ENCODE measurements around the gene ARHGAP26.

GRCh38 chr5:142978252-142978651 lies 208.1 kb downstream of the ARHGAP26 start:
- TF ChIP-seq CTCF (IDR thresholded peaks at IDR 0.05; ENCODE audit: poor library complexity, severe bottlenecking) (no peak), EZH2 (IDR thresholded peaks at IDR 0.05; ENCODE audit: borderline replicate concordance, insufficient read depth, low read length, poor library complexity, severe bottlenecking) (no peak), RAD21 (conservative IDR thresholded peaks at IDR 0.05) (no peak), MXI1 (conservative IDR thresholded peaks at IDR 0.05; ENCODE audit: poor library complexity, severe bottlenecking) (no peak), EP300 (conservative IDR thresholded peaks at IDR 0.05; ENCODE audit: poor library complexity, severe bottlenecking) (no peak)
